D341Med (cell line): ENCODE data around the gene CAMK2B.

Experiments
- DNase-seq: peaks from one replicate; pipeline ENCODE4 v3.0.0; 2012; ENCODE audit warnings: low spot score

The CAMK2B gene

GRCh38 chr7:44308596-44309270 lies 16.7 kb downstream of the CAMK2B start:
- peak; percentile 15 for DNase-seq

- peak; percentile 25 for DNase-seq
Measured at GRCh38 chr7:44307905-44308595, 17.3 kb downstream of the CAMK2B start.

GRCh38 chr7:44307301-44307900 lies 18.0 kb downstream of the CAMK2B start:
- DNase-seq: peak; percentile 84

GRCh38 chr7:44306606-44307005 lies 18.8 kb downstream of the CAMK2B start:
- peak; percentile 4 for DNase-seq

GRCh38 chr7:44305564-44306507 lies 19.6 kb downstream of the CAMK2B start:
- DNase-seq: peak; percentile 15

GRCh38 chr7:44294325-44295069 lies 30.9 kb downstream of the CAMK2B start:
- DNase-seq: peak; percentile 14

- DNase-seq: peak; percentile 21
Measured at GRCh38 chr7:44293561-44294324, 31.7 kb downstream of the CAMK2B start.

- DNase-seq: peak; percentile 18
Measured at GRCh38 chr7:44292876-44293560, 32.4 kb downstream of the CAMK2B start.

GRCh38 chr7:44292420-44292817 lies 33.0 kb downstream of the CAMK2B start:
- DNase-seq: no peak

GRCh38 chr7:44291733-44292419 lies 33.5 kb downstream of the CAMK2B start:
- no peak for DNase-seq

GRCh38 chr7:44291066-44291732 lies 34.2 kb downstream of the CAMK2B start:
- DNase-seq: peak; percentile 11

GRCh38 chr7:44290252-44290620 lies 35.2 kb downstream of the CAMK2B start:
- peak; percentile 8 for DNase-seq

GRCh38 chr7:44289341-44290251 lies 35.8 kb downstream of the CAMK2B start:
- DNase-seq: peak; percentile 26

- DNase-seq: peak; percentile 18
Measured at GRCh38 chr7:44288811-44289340, 36.5 kb downstream of the CAMK2B start.

- no peak for DNase-seq
Measured at GRCh38 chr7:44288381-44288685, 37.1 kb downstream of the CAMK2B start.

GRCh38 chr7:44287488-44288380 lies 37.7 kb downstream of the CAMK2B start:
- DNase-seq: peak; percentile 29
